Superior temporal gyrus (tissue), 1 donor: ENCODE results near the gene ADAD1.

Experiments used
- DNase-seq: peaks from one replicate; pipeline ENCODE4 v3.0.0-alpha.2; 2016; ENCODE audit errors: extremely low spot score

ADAD1 gene

DNA sequence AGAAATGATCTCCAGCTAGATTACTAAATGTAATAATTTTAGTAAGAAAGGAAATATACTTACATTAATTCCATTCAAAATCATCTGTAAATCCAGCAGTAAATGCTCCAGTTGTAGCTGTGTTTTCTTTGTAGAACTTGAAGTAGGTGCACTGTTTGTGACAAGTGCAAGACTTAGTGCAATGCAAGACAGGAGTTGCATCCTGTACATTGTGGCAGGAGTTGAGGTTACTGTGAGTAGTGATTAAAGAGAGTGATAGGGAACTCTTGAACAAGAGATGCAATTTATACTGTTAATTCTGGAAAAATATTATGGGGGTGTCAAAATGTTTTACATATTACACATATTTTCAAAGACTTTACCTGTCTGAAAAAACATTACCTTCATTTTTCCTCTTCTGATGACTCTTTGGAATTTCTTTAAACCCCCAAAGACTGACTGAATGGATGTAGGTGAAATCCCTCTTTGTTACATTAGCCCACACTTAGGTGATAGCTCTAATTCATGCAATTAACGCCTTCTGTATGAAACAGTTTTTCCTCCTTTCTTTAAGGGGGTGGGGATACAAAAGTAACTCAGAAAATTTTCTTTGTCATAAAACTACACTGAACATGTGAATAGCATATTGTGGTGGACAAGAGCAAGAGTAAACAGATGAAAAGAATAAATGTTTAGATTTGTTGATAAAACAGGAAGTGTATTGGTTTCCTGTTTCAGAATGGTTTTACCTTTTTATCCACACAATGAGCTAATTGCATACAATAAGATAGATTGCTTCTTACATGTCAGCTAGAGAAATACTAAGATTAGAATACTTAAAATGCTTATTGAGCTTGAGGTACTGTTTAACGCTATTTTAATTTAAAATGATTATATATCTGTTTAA lies 77.7 kb downstream of the ADAD1 start, which contains the start of gene IL2:
Gene IL2 (minus strand): TSS at position 495 of the 886 bp plus-strand sequence. CDS start 285 bp downstream, at position 210.
- DNase-seq = no peak

DNA sequence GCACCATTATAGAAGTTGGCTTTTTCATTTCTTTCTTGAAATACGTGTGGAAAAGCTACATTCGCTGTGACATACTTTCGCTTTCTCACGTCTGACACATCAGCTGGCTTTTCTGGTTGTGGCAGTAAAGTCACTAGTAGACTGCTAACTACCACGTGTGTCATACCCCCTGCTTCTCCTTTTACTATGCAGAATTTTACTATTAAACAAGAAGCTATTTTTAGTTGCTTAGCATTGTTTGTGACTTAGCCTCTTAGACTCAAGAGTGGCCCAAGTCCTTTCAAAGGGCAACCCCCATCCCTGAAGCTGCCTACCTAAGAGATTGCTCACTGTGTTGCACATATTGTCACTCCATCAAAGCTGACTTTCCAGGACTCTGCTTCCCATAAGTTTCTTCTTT lies 79.8 kb downstream of the ADAD1 start:
- DNase-seq = no peak

DNA sequence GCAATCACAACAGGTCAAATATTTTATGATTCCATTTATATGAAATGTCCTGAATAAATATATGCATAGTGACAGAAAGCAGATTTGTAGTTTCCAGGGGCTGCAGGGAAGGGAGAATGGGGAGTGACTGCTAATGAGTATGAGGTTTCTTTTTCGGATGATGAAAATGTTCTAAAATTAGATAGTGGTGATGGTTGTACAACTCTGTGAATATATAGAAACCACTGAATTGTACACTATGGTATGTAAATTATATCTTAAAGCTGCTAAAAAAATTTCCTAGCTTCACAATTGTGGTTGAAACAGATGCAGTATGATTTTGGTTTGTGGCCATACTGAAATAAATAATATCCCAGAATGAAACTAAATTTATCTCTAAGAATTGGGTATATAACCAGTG lies 90.6 kb downstream of the ADAD1 start:
- no peak for DNase-seq

DNA sequence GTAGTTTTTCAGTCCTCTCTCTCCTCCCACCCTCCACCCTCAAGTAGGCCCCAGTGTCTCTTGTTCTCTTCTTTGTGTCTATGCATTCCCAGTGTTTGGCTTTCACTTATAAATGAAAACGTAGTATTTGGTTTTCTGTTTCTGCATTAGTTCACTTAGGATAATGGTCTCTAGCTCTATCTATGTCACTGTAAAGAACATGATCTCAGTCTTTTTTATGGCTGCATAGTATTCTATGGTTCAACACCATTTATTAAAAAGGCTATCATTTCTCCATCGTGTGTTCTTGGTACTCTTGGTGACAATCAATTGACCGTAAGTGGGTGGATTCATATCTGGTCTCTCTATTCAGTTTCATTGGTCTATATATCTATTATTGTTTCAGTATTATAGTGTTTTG lies 96.4 kb downstream of the ADAD1 start:
- DNase-seq = no peak

DNA sequence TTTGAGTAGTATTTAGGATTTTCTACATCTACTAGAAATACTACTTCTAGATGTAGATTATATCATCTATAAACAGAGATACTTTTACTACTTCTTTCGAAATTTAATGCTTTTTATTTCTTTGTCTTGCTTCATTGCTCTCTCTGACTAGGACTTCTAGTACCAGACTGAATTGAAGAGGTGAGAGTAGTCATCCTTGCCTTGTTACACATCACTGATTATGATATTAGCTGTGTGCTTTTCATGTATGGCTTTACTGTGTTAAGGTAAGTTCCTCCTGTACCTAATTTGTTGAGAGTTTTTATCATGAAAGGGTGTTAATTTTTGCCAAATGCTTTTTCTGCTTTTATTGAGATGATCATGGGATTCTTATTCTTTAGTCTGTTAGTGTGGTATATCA lies 97.3 kb downstream of the ADAD1 start:
- DNase-seq = no peak

DNA sequence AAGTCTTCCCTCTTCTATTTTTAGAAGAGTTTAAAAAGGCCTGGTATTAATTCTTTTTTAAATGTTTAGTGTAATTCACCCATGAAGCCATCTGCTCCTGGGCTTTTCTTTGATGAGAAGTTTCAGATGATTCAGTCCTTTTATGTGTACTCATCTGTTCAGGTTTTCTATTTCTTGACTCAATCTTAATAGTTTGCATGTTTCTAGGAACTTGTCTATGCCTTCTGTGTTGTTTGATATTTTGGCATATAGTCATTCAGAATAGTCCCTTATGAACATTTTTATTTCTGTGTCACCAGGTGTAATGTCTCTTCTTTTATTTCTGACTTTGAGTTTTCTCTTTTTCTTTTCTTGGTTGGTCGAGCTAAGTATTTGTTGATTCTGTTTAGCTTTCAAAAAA lies 97.9 kb downstream of the ADAD1 start:
- DNase-seq = no peak
